SKM-1 treated with dmso at 0.1 percent for 144 hours (cell line): ENCODE results near the gene TAPT1.
"Not testable (repeated sequence)": the region's sequence is repeated elsewhere in the genome, so short reads cannot be mapped to it uniquely, and the experiment has no call there.

ENCODE experiments used
- DNase-seq: peaks from one replicate; lab custom pipeline; 2025; ENCODE audit not compliant: unreplicated experiment; lab: John Stamatoyannopoulos, UW

TAPT1 gene

DNA sequence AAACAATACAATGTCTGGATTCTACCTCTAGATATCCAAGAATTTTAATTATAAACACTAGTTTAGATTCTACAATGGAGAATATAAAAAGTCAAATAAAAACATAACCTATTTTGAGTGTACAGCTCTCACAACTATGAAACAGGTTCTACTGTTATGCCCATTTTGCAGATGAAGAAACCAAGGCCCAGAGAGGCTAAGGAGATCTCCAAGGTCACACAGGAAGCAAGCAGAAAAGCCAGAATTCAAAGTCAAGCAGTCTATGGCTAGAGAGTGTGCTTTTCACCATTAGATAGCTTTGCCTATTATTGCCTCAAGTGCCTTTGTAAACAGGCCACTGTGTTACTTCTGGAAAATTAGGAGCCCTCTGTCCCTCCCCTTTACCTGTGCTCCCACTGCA, 7.3 kb downstream of the TAPT1 start:
- DNase-seq, result no peak

DNA sequence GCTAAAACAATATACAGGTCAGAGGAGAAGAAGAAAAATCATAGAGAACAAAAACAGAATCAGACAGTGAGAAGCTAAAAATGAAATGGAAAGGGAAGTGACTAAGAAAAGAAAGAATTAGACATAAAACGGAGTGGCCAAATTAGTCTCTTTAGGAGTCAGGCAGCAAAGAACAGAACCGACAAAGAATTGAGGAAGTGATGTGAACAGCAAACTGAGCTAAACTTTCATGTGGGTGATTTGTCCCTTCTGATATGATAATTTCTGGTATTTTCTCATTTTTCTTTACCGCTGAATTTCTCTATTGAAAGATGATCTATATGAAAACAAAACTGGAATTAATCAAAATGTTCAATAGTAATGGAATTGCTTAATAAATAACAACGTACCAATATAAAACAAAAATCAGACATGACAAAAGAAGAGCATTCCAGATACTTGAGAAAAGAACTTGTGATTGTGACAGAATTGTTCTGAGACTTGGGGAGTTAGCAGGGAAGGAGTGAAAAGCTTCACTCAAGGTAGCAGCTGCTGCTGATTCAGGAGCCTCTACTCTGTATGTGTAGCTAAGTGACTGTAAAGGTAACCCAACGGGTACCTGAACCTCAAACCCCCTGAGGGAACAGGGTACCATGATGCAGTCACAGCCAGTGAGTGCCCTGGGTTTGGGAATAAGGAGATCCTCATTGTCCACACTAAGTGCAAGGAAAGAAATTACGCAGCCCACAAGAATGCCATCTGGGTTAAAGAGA, 8.8 kb downstream of the TAPT1 start:
- peak; percentile 36 for DNase-seq

DNA sequence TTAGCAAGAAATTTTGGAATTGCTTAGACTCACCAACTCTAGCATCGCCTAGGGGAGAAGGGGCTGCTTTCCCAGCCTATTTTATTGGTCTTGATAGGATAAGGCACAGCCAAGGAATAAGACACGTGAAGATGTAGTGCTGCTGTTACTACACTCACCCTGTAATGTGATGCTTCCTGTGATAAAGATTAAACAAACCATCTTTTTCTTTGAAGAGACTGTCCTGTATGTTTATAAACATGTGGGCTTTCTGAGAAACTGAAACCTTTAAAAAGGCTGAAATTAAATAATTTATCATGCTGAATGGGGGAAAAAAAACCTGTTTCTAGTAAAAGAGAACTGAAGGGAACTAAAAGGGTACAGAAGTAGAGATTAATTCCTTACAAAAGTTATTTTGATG, 13.2 kb downstream of the TAPT1 start:
- no peak for DNase-seq

DNA sequence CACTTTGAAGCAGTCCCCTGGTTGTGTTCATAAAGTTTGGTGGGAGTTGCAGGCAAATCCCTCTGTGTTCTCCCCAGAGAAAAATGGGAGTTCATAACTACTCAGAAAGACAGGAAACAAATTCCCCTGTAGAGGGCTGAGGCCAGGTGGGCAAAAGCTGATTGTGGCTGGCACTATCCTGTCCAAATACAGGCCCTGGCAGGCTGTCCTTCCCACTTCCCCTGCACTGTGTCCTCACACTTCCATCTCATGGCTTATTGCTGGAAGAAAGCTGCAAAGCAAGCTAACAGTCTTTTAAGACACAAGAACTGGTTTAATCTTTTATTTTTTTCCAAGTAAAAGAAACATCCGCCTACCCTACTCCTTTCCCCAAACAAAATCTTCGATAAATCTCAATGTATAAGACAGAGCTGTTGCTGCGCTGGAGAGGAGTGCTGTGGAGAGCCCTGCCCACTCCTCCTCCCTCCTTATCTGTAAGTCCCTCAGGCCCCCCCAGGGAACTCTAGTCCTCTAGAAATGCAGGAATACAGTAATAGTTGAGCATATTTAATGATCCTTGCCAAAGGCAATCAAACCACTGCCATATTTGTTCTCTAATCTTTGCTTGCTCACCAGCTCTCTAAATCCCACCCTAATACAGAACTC, 14.0 kb downstream of the TAPT1 start:
- DNase-seq, result no peak

DNA sequence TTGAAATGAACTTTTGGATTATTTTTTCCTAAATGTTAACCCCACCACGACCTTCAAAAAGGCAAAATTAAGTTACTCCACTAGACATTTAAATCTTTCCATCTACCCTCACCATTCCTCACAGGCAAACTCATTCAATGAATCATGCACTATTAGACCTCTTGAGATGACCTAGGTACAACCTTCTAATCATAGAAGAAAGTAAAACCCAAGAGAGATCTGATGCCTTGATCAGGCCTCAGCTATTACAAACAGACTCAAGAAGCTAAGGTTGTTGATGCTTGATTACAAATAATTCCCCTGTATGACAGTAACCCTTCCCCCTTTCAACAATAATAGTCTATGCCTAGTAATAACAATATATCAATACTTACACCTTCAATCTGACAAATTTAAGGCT, 18.9 kb downstream of the TAPT1 start:
- DNase-seq, result no peak

DNA sequence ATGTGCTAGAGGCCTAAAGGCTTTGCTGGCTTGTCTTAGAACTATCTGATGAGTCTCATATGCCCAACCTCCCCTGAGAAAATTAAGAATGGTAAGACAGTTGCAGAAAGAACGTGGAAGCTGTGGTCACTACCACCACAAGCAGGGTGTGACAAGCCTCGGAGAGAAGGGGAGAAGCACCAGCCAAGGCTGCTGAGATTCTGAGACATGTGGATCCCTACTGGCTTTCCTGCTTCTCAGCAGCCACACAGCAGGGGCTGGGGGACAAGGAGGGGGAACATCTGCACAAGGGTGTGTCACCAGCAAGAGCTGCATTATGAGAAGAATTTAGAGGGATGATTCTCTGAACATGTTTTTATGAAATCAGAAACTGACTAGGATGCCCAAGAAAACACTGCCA, 19.4 kb downstream of the TAPT1 start:
- DNase-seq, result no peak

GRCh38 chr4:16206301-16206700, 20.0 kb downstream of the TAPT1 start:
- no peak for DNase-seq

DNA sequence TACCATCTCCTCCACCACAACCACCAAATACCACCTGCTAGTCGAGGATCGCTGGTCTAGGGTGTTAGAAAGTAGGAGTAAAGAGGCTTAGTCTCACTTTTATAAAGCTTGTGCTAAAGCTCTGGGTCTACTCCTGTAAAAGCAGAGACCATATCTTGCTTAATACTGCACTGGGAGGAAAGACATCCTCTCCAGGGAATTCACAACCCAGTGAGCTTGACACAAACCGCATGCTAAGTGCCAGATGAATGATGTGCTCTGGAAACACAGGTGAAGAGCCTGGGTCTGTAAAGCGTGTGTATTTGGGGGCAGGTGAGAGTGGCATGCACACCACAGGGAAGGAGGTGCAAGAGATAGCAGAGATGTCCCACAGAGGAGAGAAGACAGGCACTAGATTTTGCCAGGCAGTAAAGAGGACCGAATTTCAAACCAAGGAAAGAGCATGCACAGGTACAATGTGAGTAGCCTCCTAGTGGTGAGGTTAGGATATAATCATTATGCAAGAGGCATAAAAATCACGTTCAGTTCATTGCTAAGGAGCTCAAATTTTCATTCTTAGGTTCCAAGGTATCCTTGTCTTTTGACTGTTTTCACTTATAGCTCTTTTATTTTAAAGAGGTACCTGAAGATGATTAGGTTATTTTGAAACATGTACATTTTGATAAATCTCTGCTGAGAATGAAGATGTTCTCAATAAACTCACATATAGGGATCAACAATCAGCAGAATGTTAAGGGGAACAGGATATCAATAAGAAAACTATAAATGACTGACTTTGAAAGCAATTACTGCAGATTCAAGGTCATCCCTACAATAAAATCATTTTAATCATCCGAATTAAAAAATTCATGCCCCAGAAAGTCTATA, 20.7 kb downstream of the TAPT1 start:
- peak; percentile 16 for DNase-seq

DNA sequence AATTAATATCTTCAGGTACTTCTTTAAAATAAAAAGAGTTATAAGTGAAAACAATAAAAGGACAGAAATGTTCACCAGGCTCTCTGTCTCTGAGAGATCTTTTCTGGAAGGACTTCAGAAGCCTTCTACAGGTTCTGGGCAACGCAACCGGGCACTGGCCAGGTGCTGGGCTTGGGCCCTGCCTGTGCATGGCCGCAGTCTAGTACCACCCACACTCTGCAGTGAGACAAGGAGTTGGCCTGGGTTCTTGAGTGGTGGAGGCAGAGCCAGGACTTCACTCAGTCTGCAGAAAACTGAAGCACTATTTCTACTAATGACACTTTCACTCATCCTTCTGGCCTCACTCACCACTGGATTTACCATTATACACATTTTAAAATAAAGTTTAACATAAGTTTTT, 21.8 kb downstream of the TAPT1 start:
- DNase-seq, result no peak

DNA sequence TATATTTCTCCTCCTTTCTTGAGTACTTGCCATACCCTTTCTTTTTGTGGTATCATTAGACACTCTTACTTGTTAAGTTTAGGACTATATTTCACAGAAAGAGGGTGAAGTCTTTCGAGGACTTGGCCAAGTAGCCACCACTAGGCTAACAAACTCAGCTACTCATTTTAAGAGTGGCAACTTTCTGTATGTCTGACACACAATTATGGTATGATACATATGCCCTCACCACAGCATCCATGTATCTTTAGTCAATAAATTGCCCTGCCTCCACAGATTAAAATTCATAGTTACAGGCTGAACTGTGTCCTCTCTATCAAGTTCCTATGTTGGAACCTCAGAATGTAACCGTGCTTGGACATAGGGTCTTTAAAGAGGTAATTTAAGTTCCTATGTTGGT, 23.2 kb downstream of the TAPT1 start:
- no peak for DNase-seq

- no peak for DNase-seq
These were observed 23.7 kb downstream of the TAPT1 start for GRCh38 chr4:16202598-16202997.

- DNase-seq, result no peak
These were observed 27.2 kb downstream of the TAPT1 start for GRCh38 chr4:16199093-16199492.

DNA sequence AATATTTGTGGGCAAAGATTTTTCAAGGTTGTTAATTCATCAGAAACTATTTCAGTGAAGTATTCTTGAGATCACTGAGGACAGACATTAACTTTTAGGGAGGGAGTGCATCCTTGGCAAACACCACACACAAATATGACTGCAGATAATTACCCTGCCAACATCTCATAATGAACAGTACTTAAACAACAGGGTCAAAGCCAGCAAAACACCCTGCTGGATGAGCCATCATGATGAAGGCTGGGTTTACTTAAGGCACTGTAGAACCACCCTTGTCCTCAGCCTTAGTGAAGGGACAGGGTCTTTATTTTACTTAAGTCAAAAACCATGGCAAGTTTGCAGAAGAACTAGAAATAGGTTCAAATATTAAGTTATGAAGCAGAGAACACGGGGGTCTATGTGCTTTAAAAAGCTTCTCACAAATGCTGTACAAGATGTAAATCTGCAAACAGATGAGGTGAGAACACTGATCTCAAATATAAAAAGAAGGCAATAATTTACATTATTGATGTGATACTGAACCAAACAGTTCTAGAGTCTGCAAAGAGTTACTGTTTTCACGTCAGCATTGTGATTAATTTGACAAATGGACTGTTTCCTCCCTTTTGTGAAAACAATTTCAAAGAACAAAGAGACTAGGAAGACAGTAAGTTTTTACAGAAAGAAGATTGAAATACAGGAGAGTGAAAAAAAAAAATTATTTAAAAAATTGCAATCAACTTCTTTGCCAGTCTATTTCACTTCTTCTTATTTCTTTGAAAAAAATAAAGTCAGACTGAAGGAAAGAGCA, 28.2 kb downstream of the TAPT1 start:
- no peak for DNase-seq

- no peak for DNase-seq
These were observed 29.5 kb downstream of the TAPT1 start for GRCh38 chr4:16196482-16197393.

DNA sequence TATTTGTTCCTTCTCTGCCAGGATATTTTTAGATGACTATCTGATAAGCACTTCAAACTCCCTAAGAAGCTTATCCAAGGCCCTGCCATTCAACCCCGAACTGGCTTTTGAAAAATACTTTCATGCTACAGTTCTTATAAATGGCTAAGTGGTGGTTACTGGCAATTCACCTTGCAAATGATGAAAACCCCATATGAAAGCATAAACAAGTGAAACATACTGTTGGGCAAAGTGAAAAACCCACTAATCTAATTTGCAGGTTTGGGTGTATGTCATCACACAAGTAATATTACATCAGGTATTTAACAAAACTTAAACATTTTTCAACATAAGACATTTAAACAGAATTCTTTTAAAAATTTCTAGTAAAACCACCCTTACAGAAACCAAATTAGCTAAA, 31.1 kb downstream of the TAPT1 start:
- no peak for DNase-seq

- DNase-seq, result not testable (repeated sequence)
These were observed 31.5 kb downstream of the TAPT1 start for GRCh38 chr4:16194798-16195197.

- DNase-seq, result no peak
These were observed 32.1 kb downstream of the TAPT1 start for GRCh38 chr4:16194214-16194613.

GRCh38 chr4:16192631-16193518, 33.4 kb downstream of the TAPT1 start:
- peak; percentile 29 for DNase-seq

- no peak for DNase-seq
These were observed 34.2 kb downstream of the TAPT1 start for GRCh38 chr4:16192057-16192456.
